GM21825 (cell line): ENCODE measurements around the gene HS1BP3.
A peak's percentile ranks its signal among the peaks of the same experiment; 100 is the strongest.

Experiments used
- ATAC-seq: cut with Tn5 transposase; IDR thresholded peaks from one replicate; pipeline ENCODE4 v1.9.1; 2021; ENCODE audit warnings: mild to moderate bottlenecking, moderate library complexity; ENCODE audit not compliant: unreplicated experiment

The HS1BP3 gene

GRCh38 chr2:20604951-20605381 lies 45.9 kb downstream of the HS1BP3 start:
- no peak for ATAC-seq

GRCh38 chr2:20604401-20604911 lies 46.4 kb downstream of the HS1BP3 start:
- ATAC-seq = no peak

GRCh38 chr2:20603791-20604190 lies 47.1 kb downstream of the HS1BP3 start:
- ATAC-seq = no peak

GRCh38 chr2:20602803-20603202 lies 48.1 kb downstream of the HS1BP3 start:
- ATAC-seq = no peak

- ATAC-seq = no peak
These were observed 50.1 kb downstream of the HS1BP3 start for GRCh38 chr2:20600756-20601325.

- ATAC-seq = no peak
These were observed 50.9 kb downstream of the HS1BP3 start for GRCh38 chr2:20599861-20600461.

- ATAC-seq = no peak
These were observed 51.8 kb downstream of the HS1BP3 start for GRCh38 chr2:20599001-20599600.

GRCh38 chr2:20597860-20598183 lies 53.1 kb downstream of the HS1BP3 start:
- ATAC-seq = no peak

- ATAC-seq = no peak
These were observed 53.7 kb downstream of the HS1BP3 start for GRCh38 chr2:20596973-20597859.

- peak; percentile 6 for ATAC-seq
These were observed 54.5 kb downstream of the HS1BP3 start for GRCh38 chr2:20596193-20596972.

GRCh38 chr2:20595439-20596192 lies 55.3 kb downstream of the HS1BP3 start:
- peak; percentile 83 for ATAC-seq

GRCh38 chr2:20594957-20595356 lies 55.9 kb downstream of the HS1BP3 start:
- ATAC-seq = no peak

GRCh38 chr2:20594048-20594750 lies 56.7 kb downstream of the HS1BP3 start:
- no peak for ATAC-seq

GRCh38 chr2:20593072-20594034 lies 57.5 kb downstream of the HS1BP3 start:
- ATAC-seq = no peak

- ATAC-seq = no peak
These were observed 58.5 kb downstream of the HS1BP3 start for GRCh38 chr2:20592106-20593071.

GRCh38 chr2:20590704-20591515 lies 60.0 kb downstream of the HS1BP3 start:
- ATAC-seq = no peak
